ENCODE measurements around the gene KPNA6.

- TF ChIP-seq POLR2A (IDR thresholded peaks at IDR 0.05), result no peak
- TF ChIP-seq, protein P1, sequence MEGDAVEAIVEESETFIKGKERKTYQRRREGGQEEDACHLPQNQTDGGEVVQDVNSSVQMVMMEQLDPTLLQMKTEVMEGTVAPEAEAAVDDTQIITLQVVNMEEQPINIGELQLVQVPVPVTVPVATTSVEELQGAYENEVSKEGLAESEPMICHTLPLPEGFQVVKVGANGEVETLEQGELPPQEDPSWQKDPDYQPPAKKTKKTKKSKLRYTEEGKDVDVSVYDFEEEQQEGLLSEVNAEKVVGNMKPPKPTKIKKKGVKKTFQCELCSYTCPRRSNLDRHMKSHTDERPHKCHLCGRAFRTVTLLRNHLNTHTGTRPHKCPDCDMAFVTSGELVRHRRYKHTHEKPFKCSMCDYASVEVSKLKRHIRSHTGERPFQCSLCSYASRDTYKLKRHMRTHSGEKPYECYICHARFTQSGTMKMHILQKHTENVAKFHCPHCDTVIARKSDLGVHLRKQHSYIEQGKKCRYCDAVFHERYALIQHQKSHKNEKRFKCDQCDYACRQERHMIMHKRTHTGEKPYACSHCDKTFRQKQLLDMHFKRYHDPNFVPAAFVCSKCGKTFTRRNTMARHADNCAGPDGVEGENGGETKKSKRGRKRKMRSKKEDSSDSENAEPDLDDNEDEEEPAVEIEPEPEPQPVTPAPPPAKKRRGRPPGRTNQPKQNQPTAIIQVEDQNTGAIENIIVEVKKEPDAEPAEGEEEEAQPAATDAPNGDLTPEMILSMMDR (IDR thresholded peaks at IDR 0.05), result no peak
Observed at GRCh38 chr1:32172621-32173245, 64.9 kb downstream of the KPNA6 start.
